ENCODE data around the gene SLC2A13.

SLC2A13 gene

DNA sequence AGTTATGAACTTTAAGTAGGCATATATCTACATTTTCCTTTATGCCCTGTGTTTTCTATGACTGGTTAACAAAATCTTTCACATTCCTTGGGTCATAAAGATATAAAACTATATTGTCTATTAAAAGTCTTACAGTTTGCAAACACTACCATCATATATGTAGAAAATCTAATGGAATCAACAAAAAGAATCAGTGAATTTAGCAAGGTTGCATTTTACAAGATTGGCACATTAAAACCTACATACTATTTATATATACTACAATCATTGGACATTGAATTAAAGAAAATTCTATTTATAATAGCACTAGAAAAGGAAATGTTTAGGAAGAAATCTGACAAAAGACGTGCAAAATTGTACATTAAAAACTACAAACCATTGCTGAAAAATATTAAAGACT is 312.9 kb downstream of the SLC2A13 start:
- no peak for TF ChIP-seq TEAD4 (IDR thresholded peaks at IDR 0.05)
- no peak for TF ChIP-seq CREB1 (IDR thresholded peaks at IDR 0.05; ENCODE audit: low read depth)
- TF ChIP-seq NFIC (IDR thresholded peaks at IDR 0.05), result no peak
- no peak for TF ChIP-seq EGR1 (IDR thresholded peaks at IDR 0.05)
- TF ChIP-seq EP300 (IDR thresholded peaks at IDR 0.05; ENCODE audit: borderline replicate concordance), result no peak
- TF ChIP-seq FOXM1 (IDR thresholded peaks at IDR 0.05; ENCODE audit: borderline replicate concordance, low read depth), result no peak
- TF ChIP-seq TAF1 (IDR thresholded peaks at IDR 0.05; ENCODE audit: low read depth), result no peak
- TF ChIP-seq YY1 (IDR thresholded peaks at IDR 0.05; ENCODE audit: low read depth), result no peak
- TF ChIP-seq, protein P1, sequence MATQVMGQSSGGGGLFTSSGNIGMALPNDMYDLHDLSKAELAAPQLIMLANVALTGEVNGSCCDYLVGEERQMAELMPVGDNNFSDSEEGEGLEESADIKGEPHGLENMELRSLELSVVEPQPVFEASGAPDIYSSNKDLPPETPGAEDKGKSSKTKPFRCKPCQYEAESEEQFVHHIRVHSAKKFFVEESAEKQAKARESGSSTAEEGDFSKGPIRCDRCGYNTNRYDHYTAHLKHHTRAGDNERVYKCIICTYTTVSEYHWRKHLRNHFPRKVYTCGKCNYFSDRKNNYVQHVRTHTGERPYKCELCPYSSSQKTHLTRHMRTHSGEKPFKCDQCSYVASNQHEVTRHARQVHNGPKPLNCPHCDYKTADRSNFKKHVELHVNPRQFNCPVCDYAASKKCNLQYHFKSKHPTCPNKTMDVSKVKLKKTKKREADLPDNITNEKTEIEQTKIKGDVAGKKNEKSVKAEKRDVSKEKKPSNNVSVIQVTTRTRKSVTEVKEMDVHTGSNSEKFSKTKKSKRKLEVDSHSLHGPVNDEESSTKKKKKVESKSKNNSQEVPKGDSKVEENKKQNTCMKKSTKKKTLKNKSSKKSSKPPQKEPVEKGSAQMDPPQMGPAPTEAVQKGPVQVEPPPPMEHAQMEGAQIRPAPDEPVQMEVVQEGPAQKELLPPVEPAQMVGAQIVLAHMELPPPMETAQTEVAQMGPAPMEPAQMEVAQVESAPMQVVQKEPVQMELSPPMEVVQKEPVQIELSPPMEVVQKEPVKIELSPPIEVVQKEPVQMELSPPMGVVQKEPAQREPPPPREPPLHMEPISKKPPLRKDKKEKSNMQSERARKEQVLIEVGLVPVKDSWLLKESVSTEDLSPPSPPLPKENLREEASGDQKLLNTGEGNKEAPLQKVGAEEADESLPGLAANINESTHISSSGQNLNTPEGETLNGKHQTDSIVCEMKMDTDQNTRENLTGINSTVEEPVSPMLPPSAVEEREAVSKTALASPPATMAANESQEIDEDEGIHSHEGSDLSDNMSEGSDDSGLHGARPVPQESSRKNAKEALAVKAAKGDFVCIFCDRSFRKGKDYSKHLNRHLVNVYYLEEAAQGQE (IDR thresholded peaks at IDR 0.05; ENCODE audit: low read depth), result no peak
- TF ChIP-seq, protein P2, sequence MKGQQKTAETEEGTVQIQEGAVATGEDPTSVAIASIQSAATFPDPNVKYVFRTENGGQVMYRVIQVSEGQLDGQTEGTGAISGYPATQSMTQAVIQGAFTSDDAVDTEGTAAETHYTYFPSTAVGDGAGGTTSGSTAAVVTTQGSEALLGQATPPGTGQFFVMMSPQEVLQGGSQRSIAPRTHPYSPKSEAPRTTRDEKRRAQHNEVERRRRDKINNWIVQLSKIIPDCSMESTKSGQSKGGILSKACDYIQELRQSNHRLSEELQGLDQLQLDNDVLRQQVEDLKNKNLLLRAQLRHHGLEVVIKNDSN (IDR thresholded peaks at IDR 0.05), result no peak
- TF ChIP-seq, protein P3, sequence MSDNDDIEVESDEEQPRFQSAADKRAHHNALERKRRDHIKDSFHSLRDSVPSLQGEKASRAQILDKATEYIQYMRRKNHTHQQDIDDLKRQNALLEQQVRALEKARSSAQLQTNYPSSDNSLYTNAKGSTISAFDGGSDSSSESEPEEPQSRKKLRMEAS (IDR thresholded peaks at IDR 0.05), result no peak
- TF ChIP-seq ZBTB7A (IDR thresholded peaks at IDR 0.05; ENCODE audit: low read depth), result no peak
- TF ChIP-seq RAD21 (IDR thresholded peaks at IDR 0.05; ENCODE audit: low read depth), result no peak
- no peak for TF ChIP-seq TCF12 (IDR thresholded peaks at IDR 0.05; ENCODE audit: low read depth)
- no peak for TF ChIP-seq CEBPB (IDR thresholded peaks at IDR 0.05)

GRCh38 chr12:39788239-39788638 is 317.6 kb downstream of the SLC2A13 start:
- TF ChIP-seq CREB1 (IDR thresholded peaks at IDR 0.05; ENCODE audit: low read depth) (no peak), TEAD4 (IDR thresholded peaks at IDR 0.05) (no peak), TCF12 (IDR thresholded peaks at IDR 0.05; ENCODE audit: low read depth) (no peak), ZBTB7A (IDR thresholded peaks at IDR 0.05; ENCODE audit: low read depth) (no peak), EGR1 (IDR thresholded peaks at IDR 0.05) (no peak)
- TF ChIP-seq, protein P3 (IDR thresholded peaks at IDR 0.05), result no peak

DNA sequence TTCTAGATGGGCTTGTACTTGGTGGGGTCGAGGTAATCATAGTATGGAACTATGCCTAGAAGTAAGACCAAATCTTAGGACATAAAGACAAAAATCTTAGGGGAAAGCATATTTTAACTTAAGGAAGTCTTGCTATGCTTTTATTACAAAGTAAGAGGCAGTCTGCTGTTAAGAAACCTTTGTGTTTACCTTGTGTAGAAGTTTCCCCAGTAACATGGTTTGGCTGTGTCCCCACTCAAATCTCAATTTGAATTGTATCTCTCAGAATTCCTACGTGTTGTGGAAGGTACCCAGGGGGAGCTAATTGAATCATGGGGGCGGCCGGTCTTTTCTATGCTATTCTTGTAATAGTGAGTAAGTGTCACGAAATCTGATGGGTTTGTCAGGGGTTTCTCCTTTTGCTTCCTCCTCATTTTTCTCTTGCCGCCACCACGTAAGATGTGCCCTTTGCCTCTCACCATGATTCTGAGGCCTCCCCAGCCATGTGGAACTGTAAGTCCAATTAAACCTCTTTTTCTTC is 323.8 kb downstream of the SLC2A13 start:
- no peak for TF ChIP-seq NFIC (IDR thresholded peaks at IDR 0.05)
- no peak for TF ChIP-seq ZBTB7A (IDR thresholded peaks at IDR 0.05; ENCODE audit: low read depth)
- TF ChIP-seq CEBPB (IDR thresholded peaks at IDR 0.05), result no peak
- TF ChIP-seq FOXM1 (IDR thresholded peaks at IDR 0.05; ENCODE audit: borderline replicate concordance, low read depth), result no peak
- TF ChIP-seq, protein P3 (IDR thresholded peaks at IDR 0.05), result no peak
- no peak for TF ChIP-seq RAD21 (IDR thresholded peaks at IDR 0.05; ENCODE audit: low read depth)
- TF ChIP-seq, protein P2 (IDR thresholded peaks at IDR 0.05), result no peak
- no peak for TF ChIP-seq EP300 (IDR thresholded peaks at IDR 0.05; ENCODE audit: borderline replicate concordance)
- TF ChIP-seq TCF12 (IDR thresholded peaks at IDR 0.05; ENCODE audit: low read depth), result no peak
- no peak for TF ChIP-seq CREB1 (IDR thresholded peaks at IDR 0.05; ENCODE audit: low read depth)
- no peak for TF ChIP-seq TAF1 (IDR thresholded peaks at IDR 0.05; ENCODE audit: low read depth)
- TF ChIP-seq YY1 (IDR thresholded peaks at IDR 0.05; ENCODE audit: low read depth), result no peak
- TF ChIP-seq, protein P1 (IDR thresholded peaks at IDR 0.05; ENCODE audit: low read depth), result no peak
- TF ChIP-seq EGR1 (IDR thresholded peaks at IDR 0.05), result no peak

DNA sequence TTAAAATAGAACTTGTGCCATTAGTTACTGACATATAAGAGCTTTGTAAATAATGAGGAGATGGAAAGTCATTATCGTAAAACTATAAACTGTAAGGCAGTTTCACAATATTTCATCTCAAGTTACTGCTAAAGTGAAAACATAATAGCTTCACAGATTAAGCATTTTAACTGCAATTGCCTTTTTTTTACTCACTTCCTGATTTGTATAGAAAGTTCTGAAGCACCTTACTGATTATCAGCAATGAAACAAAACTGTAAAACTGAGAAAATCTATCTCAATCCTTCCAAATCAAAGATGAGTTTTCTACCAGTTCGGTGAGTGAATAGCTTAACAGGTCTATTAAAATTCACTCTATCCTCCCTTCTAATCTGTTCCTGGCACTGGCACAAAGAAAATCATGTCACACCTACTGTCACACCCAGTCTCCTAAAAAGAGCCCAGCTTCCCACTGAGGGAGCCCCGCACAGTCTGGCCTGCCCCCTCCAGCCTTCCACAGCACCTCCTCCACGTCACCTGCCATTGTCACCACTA is 324.9 kb downstream of the SLC2A13 start:
- TF ChIP-seq CEBPB (IDR thresholded peaks at IDR 0.05) (peak; percentile 39; the same call in 1 of the 2 replicates), EP300 (IDR thresholded peaks at IDR 0.05; ENCODE audit: borderline replicate concordance) (no peak)

- TF ChIP-seq TAF1 (IDR thresholded peaks at IDR 0.05; ENCODE audit: low read depth) (no peak), NFIC (IDR thresholded peaks at IDR 0.05) (no peak), EGR1 (IDR thresholded peaks at IDR 0.05) (no peak), EP300 (IDR thresholded peaks at IDR 0.05; ENCODE audit: borderline replicate concordance) (no peak), YY1 (IDR thresholded peaks at IDR 0.05; ENCODE audit: low read depth) (no peak), CEBPB (IDR thresholded peaks at IDR 0.05) (no peak), ZBTB7A (IDR thresholded peaks at IDR 0.05; ENCODE audit: low read depth) (no peak), FOXM1 (IDR thresholded peaks at IDR 0.05; ENCODE audit: borderline replicate concordance, low read depth) (no peak), TEAD4 (IDR thresholded peaks at IDR 0.05) (no peak), RAD21 (IDR thresholded peaks at IDR 0.05; ENCODE audit: low read depth) (no peak), CREB1 (IDR thresholded peaks at IDR 0.05; ENCODE audit: low read depth) (no peak), TCF12 (IDR thresholded peaks at IDR 0.05; ENCODE audit: low read depth) (no peak)
- TF ChIP-seq, protein P3 (IDR thresholded peaks at IDR 0.05), result no peak
- TF ChIP-seq, protein P1 (IDR thresholded peaks at IDR 0.05; ENCODE audit: low read depth), result no peak
- TF ChIP-seq, protein P2 (IDR thresholded peaks at IDR 0.05), result no peak
These were observed 325.4 kb downstream of the SLC2A13 start for GRCh38 chr12:39780411-39780912.
